HL-60 (cell line): ENCODE measurements around the gene PGM1.

ENCODE experiments used
- DNase-seq, 2 experiments: peaks; one replicate each; pipeline ENCODE4 v3.0.0-alpha.2; 2010 to 2020; ENCODE audit warnings: low read depth in 1 of 2, low spot score in 1 of 2
- H3K27ac ChIP-seq: fragments of 250-450 bp; sonication (Bioruptor Pico); replicated peaks from 2 replicates; pipeline ENCODE4 v1.5.1; 2020; ENCODE audit warnings: mild to moderate bottlenecking, moderate library complexity
- H3K27me3 ChIP-seq: fragments of 250-450 bp; sonication (Bioruptor Pico); 2 replicates; pipeline ENCODE4 v1.5.1; 2021; ENCODE audit warnings: mild to moderate bottlenecking, moderate library complexity; ENCODE audit not compliant: insufficient read depth, poor library complexity, severe bottlenecking
- H3K4me3 ChIP-seq: replicated peaks from 2 replicates; pipeline ENCODE4 v1.5.1; 2011; ENCODE audit warnings: mild to moderate bottlenecking, control low read depth, low read length; ENCODE audit not compliant: insufficient read depth
- CTCF ChIP-seq: IDR thresholded peaks from one replicate; pipeline ENCODE4 v1.5.1; 2011; ENCODE audit warnings: low read length, control low read depth, inconsistent platforms; ENCODE audit not compliant: insufficient read depth
- GABPA ChIP-seq: IDR thresholded peaks from 2 replicates; pipeline ENCODE4 v1.6.1; 2012; ENCODE audit warnings: low read depth
- POLR2AphosphoS5 ChIP-seq: IDR thresholded peaks from 2 replicates; pipeline ENCODE4 v1.6.1; 2012; ENCODE audit warnings: low read depth
- REST ChIP-seq: IDR thresholded peaks from 2 replicates; pipeline ENCODE4 v1.6.1; 2012; ENCODE audit warnings: low read depth; ENCODE audit not compliant: insufficient replicate concordance
- SPI1 ChIP-seq: IDR thresholded peaks from 2 replicates; pipeline ENCODE4 v1.6.1; 2012; ENCODE audit warnings: low read depth, mild to moderate bottlenecking, borderline replicate concordance

Gene PGM1

GRCh38 chr1:63601912-63602311 lies 8.7 kb downstream of the PGM1 start:
- TF ChIP-seq REST (no peak), SPI1 (no peak)
- Histone ChIP-seq H3K4me3 (no peak overlapping the region), H3K27me3 (no peaks in the 10 kb centered on the region), H3K27ac (no peak overlapping the region)
- DNase-seq = no peak

GRCh38 chr1:63602629-63603028 lies 9.4 kb downstream of the PGM1 start:
- no peak for DNase-seq
- Histone ChIP-seq H3K4me3 (no peak overlapping the region), H3K27ac (no peak overlapping the region), H3K27me3 (no peaks in the 10 kb centered on the region)
- TF ChIP-seq POLR2AphosphoS5 (no peak), CTCF (no peak), GABPA (no peak), SPI1 (no peak), REST (no peak)

- TF ChIP-seq POLR2AphosphoS5 (no peak), GABPA (no peak), SPI1 (no peak), CTCF (no peak), REST (no peak)
- no peak overlapping the region for H3K4me3 ChIP-seq
- H3K27ac ChIP-seq = no peak overlapping the region
- no peaks in the 10 kb centered on the region for H3K27me3 ChIP-seq
- DNase-seq = no peak
Measured at GRCh38 chr1:63603810-63604209, 10.6 kb downstream of the PGM1 start.

- no peak for TF ChIP-seq POLR2AphosphoS5
- no peak for TF ChIP-seq CTCF
- TF ChIP-seq GABPA = no peak
- TF ChIP-seq REST = no peak
- no peak for TF ChIP-seq SPI1
- no peak for DNase-seq
- Histone ChIP-seq H3K4me3 (no peak overlapping the region), H3K27ac (no peak overlapping the region), H3K27me3 (no peaks in the 10 kb centered on the region)
Measured at GRCh38 chr1:63607322-63607721, 14.1 kb downstream of the PGM1 start.
